Activated T-helper 1 cell treated with anti-CD3 and anti-CD28 coated beads, Interleukin-12 subunit alpha, Interleukin-12 subunit beta, Interleukin-2, Interleukin-4 antibody, amounts not matched to agents 30 ng/mL and 10 ng/mL and 1 ng/mL, durations not matched to agents 14 hours and 24 hours and 36 hours (primary cell): ENCODE measurements around the gene PIAS1. TPM values are rescaled to one million over a fixed set of nuclear protein-coding genes. Genes with fewer than 3 reads are reported as not detected.
A peak's percentile ranks its signal among the peaks of the same experiment; 100 is the strongest.

Experiments used
- DNase-seq: peaks from one replicate; pipeline ENCODE4 v3.0.0; 2021; ENCODE audit warnings: low spot score
- H3K27ac Mint-ChIP-seq: one replicate; pipeline ENCODE4 v1.8.0; 2021; ENCODE audit warnings: mild to moderate bottlenecking, mixed read lengths
- H3K27me3 Mint-ChIP-seq: one replicate; pipeline ENCODE4 v1.8.0; 2022; ENCODE audit warnings: mild to moderate bottlenecking, moderate library complexity, mixed read lengths; ENCODE audit not compliant: insufficient read depth
- H3K36me3 Mint-ChIP-seq: one replicate; pipeline ENCODE4 v1.8.0; 2021; ENCODE audit warnings: low read depth, mixed read lengths
- H3K4me1 Mint-ChIP-seq: one replicate; pipeline ENCODE4 v1.8.0; 2021; ENCODE audit warnings: low read depth, mixed read lengths
- H3K4me3 Mint-ChIP-seq: one replicate; pipeline ENCODE4 v1.8.0; 2021; ENCODE audit warnings: mild to moderate bottlenecking, moderate library complexity, mixed read lengths
- H3K9me3 Mint-ChIP-seq: one replicate; pipeline ENCODE4 v1.8.0; 2021; ENCODE audit warnings: mixed read lengths
- intact Hi-C: fragments of 100-400 bp; cut with micrococcal nuclease; formaldehyde crosslinking; loops from one replicate; pipeline ENCODE4 v1.15.1; 2024
- total RNA-seq: library from RNA; stranded (reverse); gene quantifications from 2 replicates; pipeline ENCODE4 v1.2.3, GENCODE V29; 2022

Gene PIAS1
- total RNA-seq, 1 donor from 2014 or later, result 26.8 TPM

DNA sequence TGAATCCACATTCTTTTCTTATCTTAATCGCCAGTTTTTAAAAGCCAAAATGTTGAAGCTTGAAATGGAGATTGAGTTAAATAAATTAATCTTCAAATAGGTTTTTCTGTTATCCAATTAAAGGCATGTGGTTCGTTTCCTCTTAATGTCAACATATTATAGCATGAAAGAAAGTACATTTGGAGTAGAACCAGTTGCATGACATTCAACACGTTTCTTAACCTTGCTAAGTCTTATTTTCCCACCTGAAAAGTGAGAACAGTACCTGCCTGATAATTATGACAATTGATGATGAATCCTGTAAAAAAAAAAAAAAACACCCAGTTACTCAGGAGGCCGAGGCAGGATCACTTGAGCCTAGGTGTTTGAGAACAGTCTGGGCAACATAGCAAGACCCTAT is 29.3 kb downstream of the PIAS1 start:
- Mint-ChIP-seq H3K4me3 (no peak overlapping the region), H3K36me3 (peaks cover 8% of the 10 kb centered on the region), H3K27me3 (no peaks in the 10 kb centered on the region), H3K9me3 (no peaks in the 10 kb centered on the region), H3K4me1 (peaks cover 28% of the 10 kb centered on the region), H3K27ac (no peak overlapping the region)
- no peak for DNase-seq
- intact Hi-C loops, result no loop called here

DNA sequence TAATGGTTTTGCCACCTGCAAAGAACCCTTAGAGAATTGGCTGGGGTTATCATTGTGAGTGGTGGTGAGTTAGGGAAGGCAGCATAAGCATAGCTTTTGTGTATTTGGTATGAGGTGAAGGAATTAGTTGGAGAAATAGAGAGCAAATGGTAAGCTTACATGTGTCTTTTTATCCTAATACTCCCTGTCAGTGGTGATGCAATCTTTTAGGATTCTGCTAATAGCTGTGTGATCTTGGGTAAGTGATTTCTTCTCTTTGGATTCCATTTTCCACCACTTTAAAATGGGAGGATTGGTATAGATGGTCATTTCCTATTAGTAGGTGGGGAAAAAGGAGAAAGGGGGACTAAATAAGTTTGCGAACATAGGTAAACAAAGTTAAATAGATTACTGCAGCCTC is 30.9 kb downstream of the PIAS1 start:
- intact Hi-C loops, result no loop called here
- Mint-ChIP-seq H3K27me3 (no peaks in the 10 kb centered on the region), H3K27ac (no peak overlapping the region), H3K36me3 (peaks cover 9% of the 10 kb centered on the region), H3K9me3 (no peaks in the 10 kb centered on the region), H3K4me1 (peaks cover 26% of the 10 kb centered on the region), H3K4me3 (no peak overlapping the region)
- DNase-seq, result no peak

DNA sequence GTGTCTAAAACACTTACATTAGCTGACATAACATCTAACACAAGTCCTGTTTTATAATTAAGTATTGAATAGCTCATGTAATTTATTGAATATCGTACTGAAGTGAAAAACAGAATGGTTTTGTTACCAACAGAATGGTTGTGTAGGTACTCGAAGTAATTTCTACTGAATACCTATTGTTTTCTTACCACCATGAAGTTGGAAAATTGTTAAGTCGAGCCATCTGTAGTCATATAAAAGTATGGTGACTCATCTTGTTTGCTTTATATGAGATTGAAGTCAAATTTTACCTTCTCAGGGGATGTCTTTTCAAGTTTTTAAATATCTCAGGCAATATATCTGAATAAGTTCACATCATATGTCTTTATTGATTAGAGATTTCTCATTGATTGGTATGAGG is 37.6 kb downstream of the PIAS1 start:
- Mint-ChIP-seq H3K27me3 (no peaks in the 10 kb centered on the region), H3K4me3 (no peak overlapping the region), H3K27ac (no peak overlapping the region), H3K9me3 (peaks cover 14% of the 10 kb centered on the region), H3K36me3 (peaks cover 31% of the 10 kb centered on the region), H3K4me1 (no peaks in the 10 kb centered on the region)
- intact Hi-C loops, result no loop called here
- no peak for DNase-seq

DNA sequence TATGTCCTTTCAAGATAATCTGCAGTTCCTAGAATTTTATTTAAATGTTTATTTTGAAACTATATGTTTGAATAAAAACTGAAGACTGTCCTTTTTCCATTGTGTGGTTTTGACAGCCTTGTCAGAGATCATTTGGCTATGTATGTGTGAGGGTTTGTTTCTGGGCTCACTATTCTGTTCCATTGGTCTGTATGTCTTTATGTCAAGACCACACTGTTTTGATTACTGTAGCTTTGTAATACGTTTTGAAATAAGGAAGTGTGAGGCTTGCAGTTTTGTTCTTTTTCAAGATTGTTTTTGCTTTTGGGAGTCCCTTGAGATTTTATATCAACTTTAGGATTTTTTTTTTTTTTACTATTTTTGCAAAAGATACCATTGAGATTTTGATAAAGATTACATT is 42.0 kb downstream of the PIAS1 start:
- DNase-seq, result no peak
- no peak overlapping the region for H3K27ac Mint-ChIP-seq
- peaks cover 23% of the 10 kb centered on the region for H3K9me3 Mint-ChIP-seq
- no peaks in the 10 kb centered on the region for H3K27me3 Mint-ChIP-seq
- H3K36me3 Mint-ChIP-seq, result peaks cover 45% of the 10 kb centered on the region
- peaks cover 16% of the 10 kb centered on the region for H3K4me1 Mint-ChIP-seq
- intact Hi-C loops, result no loop called here
- H3K4me3 Mint-ChIP-seq, result no peak overlapping the region

DNA sequence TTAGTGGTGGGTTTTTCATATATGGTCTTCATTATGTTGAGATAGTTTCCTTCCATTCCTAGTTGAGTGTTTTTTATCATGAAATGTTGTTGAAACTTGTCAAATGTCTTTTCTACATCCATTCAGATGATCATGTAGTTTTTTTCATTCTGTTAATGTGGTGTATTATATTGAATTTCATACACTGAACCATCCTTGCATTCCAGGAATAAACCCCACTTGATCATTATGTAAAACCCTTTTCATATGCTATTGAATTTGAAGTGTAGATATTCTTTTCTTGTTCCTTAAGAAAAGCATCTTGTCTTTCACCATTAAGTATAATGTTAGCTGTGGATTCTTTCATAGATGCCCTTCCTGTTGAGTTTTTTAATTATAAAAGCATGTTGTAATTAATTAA is 42.9 kb downstream of the PIAS1 start:
- Mint-ChIP-seq H3K4me1 (peaks cover 21% of the 10 kb centered on the region), H3K9me3 (peaks cover 23% of the 10 kb centered on the region)

DNA sequence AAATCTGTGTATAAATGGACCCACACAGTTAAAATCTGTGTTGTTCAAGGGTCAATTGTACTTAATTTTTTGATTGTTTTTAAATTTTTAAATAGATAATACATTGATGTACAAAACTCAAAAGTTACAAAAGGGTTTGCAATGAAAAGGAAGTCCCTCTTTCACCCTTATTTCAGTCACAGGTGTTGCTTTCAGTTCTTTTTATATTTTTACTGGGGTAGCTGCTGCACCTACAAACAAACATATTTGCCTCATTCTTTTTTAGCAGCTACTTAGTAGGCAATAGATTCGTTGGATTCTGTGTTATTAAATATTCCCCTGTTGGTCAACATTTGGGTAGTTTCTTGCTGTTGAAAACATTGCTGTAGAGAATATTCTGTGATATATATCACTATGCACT is 44.4 kb downstream of the PIAS1 start:
- peaks cover 26% of the 10 kb centered on the region for H3K9me3 Mint-ChIP-seq
- DNase-seq, result no peak
- no peak overlapping the region for H3K4me3 Mint-ChIP-seq
- intact Hi-C loops, result no loop called here
- peaks cover 21% of the 10 kb centered on the region for H3K4me1 Mint-ChIP-seq
- no peak overlapping the region for H3K27ac Mint-ChIP-seq
- H3K36me3 Mint-ChIP-seq, result peaks cover 49% of the 10 kb centered on the region
- H3K27me3 Mint-ChIP-seq, result no peaks in the 10 kb centered on the region

More for the DNA sequence above, 42.9 kb downstream of the PIAS1 start:
- intact Hi-C loops, result no loop called here
- no peak overlapping the region for H3K27ac Mint-ChIP-seq
- peaks cover 51% of the 10 kb centered on the region for H3K36me3 Mint-ChIP-seq
- H3K27me3 Mint-ChIP-seq, result no peaks in the 10 kb centered on the region
- H3K4me3 Mint-ChIP-seq, result no peak overlapping the region
- DNase-seq, result no peak

DNA sequence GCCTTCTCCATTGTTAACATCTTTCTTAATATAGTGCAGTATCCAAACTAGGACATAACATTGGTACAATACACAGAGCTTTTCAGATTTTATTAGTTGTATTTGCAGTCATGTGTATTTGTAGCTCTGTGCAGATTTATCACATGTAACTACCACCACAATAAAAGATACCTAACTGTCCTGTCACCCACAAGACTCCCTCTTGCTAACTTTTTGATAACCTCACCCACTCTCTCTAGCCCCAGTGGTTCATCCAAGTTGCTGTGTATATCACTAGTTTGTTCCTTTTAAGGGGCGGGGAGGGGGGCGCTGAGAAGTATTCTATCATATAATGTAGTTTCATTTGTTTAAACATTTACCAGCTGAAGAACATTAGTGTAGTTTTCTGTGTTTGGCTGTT is 46.1 kb downstream of the PIAS1 start:
- Mint-ChIP-seq H3K27ac (no peak overlapping the region), H3K9me3 (peaks cover 29% of the 10 kb centered on the region), H3K4me1 (peaks cover 21% of the 10 kb centered on the region), H3K27me3 (no peaks in the 10 kb centered on the region), H3K4me3 (no peak overlapping the region), H3K36me3 (peaks cover 52% of the 10 kb centered on the region)
- no peak for DNase-seq
- intact Hi-C loops, result no loop called here

DNA sequence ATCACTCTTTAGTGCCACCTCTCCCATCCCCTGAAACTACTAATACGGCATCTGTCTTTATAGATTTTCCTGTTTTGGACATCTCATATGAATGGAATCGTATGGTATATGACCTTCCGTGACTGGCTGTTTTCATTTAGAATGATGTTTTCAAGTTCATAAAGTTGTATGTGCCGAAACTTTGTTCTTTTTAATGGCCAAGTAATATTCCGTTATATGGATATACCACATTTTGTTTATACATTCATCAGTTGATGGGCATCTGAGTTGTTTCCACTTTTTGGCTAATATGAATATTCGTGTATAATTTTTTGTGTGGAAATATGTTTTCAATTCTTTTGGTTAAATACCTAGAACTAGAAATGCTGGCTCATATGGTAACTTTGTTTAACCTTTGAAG is 49.5 kb downstream of the PIAS1 start:
- intact Hi-C loops, result no loop called here
- no peak overlapping the region for H3K4me3 Mint-ChIP-seq
- H3K9me3 Mint-ChIP-seq, result peaks cover 12% of the 10 kb centered on the region
- peaks cover 41% of the 10 kb centered on the region for H3K36me3 Mint-ChIP-seq
- no peak overlapping the region for H3K27ac Mint-ChIP-seq
- peaks cover 26% of the 10 kb centered on the region for H3K4me1 Mint-ChIP-seq
- no peaks in the 10 kb centered on the region for H3K27me3 Mint-ChIP-seq
- no peak for DNase-seq

DNA sequence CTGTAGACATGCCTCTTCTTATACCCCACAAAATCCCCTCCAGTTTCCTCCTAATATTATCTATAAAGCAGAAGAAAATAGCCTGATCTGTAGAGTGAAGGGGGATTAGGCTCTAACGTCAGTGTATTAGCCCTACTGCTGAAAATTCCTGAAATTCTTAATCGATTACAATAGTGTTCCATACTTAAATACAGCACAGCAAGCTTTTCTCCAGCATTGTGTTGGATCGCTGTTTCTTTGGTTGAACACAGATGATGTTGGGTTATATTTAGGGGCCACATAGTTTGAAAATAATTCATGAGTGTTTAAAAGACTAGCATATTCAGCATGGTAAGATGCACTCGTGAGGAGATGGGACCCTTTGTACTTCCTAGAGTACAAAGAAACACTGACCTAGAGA is 52.5 kb downstream of the PIAS1 start:
- Mint-ChIP-seq H3K36me3 (peaks cover 34% of the 10 kb centered on the region), H3K27ac (no peak overlapping the region), H3K9me3 (peaks cover 12% of the 10 kb centered on the region), H3K4me3 (no peak overlapping the region), H3K27me3 (no peaks in the 10 kb centered on the region), H3K4me1 (peaks cover 5% of the 10 kb centered on the region)
- no peak for DNase-seq
- intact Hi-C loops, result no loop called here

DNA sequence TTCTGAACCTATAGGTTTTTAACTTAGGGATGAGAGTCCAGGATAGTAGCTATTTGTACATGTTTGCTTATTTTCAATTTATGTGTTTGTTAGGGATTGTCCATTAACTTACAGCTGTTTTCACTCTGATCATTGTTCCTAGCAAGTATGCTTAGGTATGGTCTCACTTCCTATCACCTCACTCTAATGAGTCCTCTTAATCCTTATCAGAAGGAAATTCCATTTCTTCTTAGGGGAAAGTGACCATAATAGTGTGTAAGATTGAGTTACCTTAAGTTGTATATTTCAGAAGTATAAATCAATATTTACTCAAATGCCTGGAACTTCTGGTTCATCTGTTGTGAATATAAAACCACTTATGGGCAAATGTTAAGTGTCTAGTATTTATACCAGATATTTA is 53.0 kb downstream of the PIAS1 start:
- Mint-ChIP-seq H3K9me3 (peaks cover 12% of the 10 kb centered on the region), H3K27me3 (no peaks in the 10 kb centered on the region), H3K27ac (no peak overlapping the region), H3K4me1 (peaks cover 8% of the 10 kb centered on the region), H3K36me3 (peaks cover 30% of the 10 kb centered on the region), H3K4me3 (no peak overlapping the region)
- intact Hi-C loops, result no loop called here
- DNase-seq, result no peak

DNA sequence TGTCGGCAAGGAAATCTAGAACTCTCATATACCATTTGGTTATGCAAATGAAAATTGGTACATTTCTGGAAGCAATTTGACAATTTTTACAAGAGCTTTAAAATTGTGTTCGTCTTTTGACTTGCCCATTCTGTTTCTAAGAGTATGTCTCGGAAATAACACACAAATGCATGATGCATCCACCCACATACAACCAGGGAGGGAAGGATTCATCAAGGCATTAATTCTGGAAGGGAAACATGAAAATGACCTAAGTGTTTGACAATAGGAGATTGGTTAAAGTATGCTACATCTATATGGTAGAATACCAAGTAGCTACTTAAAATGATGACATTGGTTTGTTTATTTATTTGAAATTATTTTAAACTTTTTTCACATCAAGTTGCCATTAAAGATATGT is 58.6 kb downstream of the PIAS1 start:
- Mint-ChIP-seq H3K9me3 (peaks cover 9% of the 10 kb centered on the region), H3K27me3 (no peaks in the 10 kb centered on the region), H3K4me3 (no peak overlapping the region), H3K36me3 (peaks cover 22% of the 10 kb centered on the region), H3K4me1 (peaks cover 37% of the 10 kb centered on the region), H3K27ac (no peak overlapping the region)
- intact Hi-C loops, result no loop called here
- no peak for DNase-seq

DNA sequence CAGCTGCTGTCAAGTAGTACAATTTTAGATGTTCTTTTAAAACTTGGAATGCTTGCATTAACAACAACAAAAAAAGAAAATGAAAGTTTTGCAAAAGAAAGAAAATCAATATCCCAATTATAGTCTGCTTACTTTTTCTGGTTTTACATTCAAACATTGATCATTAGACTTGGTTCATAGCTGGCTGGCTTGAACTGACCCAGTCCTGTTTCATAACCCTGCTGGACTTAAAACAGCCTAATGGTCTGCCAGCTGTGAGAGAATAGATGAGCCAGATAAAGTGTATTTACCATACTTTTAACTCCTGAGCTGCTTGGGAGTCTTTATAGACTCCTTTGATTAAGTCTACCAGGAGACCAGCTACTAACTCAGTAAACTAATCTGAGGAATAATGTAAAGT is 59.2 kb downstream of the PIAS1 start:
- intact Hi-C loops, result no loop called here

DNA sequence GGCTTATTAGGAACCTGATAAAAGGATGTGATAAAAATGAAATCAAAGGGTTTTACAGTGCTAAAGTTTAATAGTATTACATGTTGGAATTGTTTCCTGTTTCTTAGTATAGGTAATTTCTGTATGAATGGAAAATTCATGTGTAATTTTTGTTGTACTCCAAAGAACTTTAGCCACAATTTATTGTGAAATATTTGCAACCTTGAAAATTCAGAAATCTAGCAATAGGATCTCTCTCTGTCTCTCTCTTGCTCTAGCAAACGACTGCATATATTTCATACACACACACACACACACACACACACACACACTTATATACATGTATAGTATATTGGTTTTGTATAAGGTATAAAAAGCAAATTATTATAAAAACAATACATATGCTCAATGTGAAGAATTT is 59.6 kb downstream of the PIAS1 start:
- Mint-ChIP-seq H3K27ac (no peak overlapping the region), H3K4me3 (no peak overlapping the region)

More for the DNA sequence above, 59.2 kb downstream of the PIAS1 start:
- H3K27me3 Mint-ChIP-seq, result no peaks in the 10 kb centered on the region
- DNase-seq, result no peak
- H3K4me3 Mint-ChIP-seq, result no peak overlapping the region
- H3K27ac Mint-ChIP-seq, result no peak overlapping the region
- H3K4me1 Mint-ChIP-seq, result peaks cover 37% of the 10 kb centered on the region
- H3K36me3 Mint-ChIP-seq, result peaks cover 24% of the 10 kb centered on the region
- H3K9me3 Mint-ChIP-seq, result peaks cover 9% of the 10 kb centered on the region

DNA sequence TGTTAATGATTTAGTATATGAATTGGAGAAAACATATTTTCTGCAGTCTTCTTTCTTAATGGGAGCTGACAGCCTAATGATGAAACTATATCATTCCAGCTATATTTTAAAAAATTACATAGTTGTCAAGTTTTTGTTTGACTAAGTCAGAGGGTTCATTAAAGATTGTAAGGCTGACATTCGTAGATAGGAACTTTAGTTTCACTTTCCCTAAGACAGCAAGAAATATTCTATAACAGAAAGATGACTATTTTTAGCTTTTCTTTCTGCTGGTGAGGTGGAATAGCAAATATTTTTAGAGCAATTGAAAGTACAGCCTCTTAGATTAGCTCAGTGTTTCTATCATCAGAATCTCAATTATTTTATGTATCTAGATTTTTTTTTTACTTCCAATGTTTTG is 60.2 kb downstream of the PIAS1 start:
- H3K4me1 Mint-ChIP-seq, result peaks cover 37% of the 10 kb centered on the region

More for the DNA sequence above, 59.6 kb downstream of the PIAS1 start:
- H3K36me3 Mint-ChIP-seq, result peaks cover 24% of the 10 kb centered on the region
- no peaks in the 10 kb centered on the region for H3K27me3 Mint-ChIP-seq
- DNase-seq, result no peak
- peaks cover 37% of the 10 kb centered on the region for H3K4me1 Mint-ChIP-seq
- H3K9me3 Mint-ChIP-seq, result peaks cover 13% of the 10 kb centered on the region
- intact Hi-C loops, result no loop called here

More for the DNA sequence above, 60.2 kb downstream of the PIAS1 start:
- no peak for DNase-seq
- Mint-ChIP-seq H3K4me3 (peak overlapping the region; percentile 73), H3K27ac (no peak overlapping the region), H3K27me3 (no peaks in the 10 kb centered on the region), H3K9me3 (peaks cover 15% of the 10 kb centered on the region), H3K36me3 (peaks cover 20% of the 10 kb centered on the region)
- intact Hi-C loops, result no loop called here
